ENCODE data around the gene ATRIP.
"Not testable (repeated sequence)": the region's sequence is repeated elsewhere in the genome, so short reads cannot be mapped to it uniquely, and the experiment has no call there.

Gene ATRIP

GRCh38 chr3:48436855-48437254 lies 9.7 kb upstream of the ATRIP start:
- DNase-seq (ENCODE audit: low read depth in 2 of 2), result no peak

GRCh38 chr3:48437812-48438211 lies 8.7 kb upstream of the ATRIP start:
- no peak for DNase-seq (ENCODE audit: low read depth in 2 of 2)

GRCh38 chr3:48439820-48440589 lies 6.5 kb upstream of the ATRIP start, which contains the start of the genes CCDC51 and TMA7:
TSS of gene CCDC51 (minus strand) at chr3:48440119. CDS start at chr3:48435128, 4,991 bp downstream.
TSS of gene TMA7 (plus strand) at chr3:48440257. CDS start at chr3:48440297, 40 bp downstream.
- DNase-seq (ENCODE audit: low read depth in 2 of 2), result peak; percentile 96 to 98

GRCh38 chr3:48440590-48440958 lies 6.0 kb upstream of the ATRIP start:
- DNase-seq (ENCODE audit: low read depth in 2 of 2), result no peak

- no peak for DNase-seq (ENCODE audit: low read depth in 2 of 2)
Observed at GRCh38 chr3:48441940-48442339, 4.6 kb upstream of the ATRIP start.

GRCh38 chr3:48445277-48445882 lies 1.2 kb upstream of the ATRIP start:
- DNase-seq (ENCODE audit: low read depth in 2 of 2), result no peak

GRCh38 chr3:48446043-48446424 lies 503 bp upstream of the ATRIP start:
- no peak for DNase-seq (ENCODE audit: low read depth in 2 of 2)

- DNase-seq (ENCODE audit: low read depth in 2 of 2), result no peak
Observed at GRCh38 chr3:48451270-48451669, 4.7 kb downstream of the ATRIP start.

- no peak for DNase-seq (ENCODE audit: low read depth in 2 of 2)
Observed at GRCh38 chr3:48456456-48456855, 9.9 kb downstream of the ATRIP start.

GRCh38 chr3:48459331-48459730 lies 12.8 kb downstream of the ATRIP start:
- no peak for DNase-seq (ENCODE audit: low read depth in 2 of 2)

- no peak for DNase-seq (ENCODE audit: low read depth in 2 of 2)
Observed at GRCh38 chr3:48459773-48460516, 13.4 kb downstream of the ATRIP start.

- no peak for DNase-seq (ENCODE audit: low read depth in 2 of 2)
Observed at GRCh38 chr3:48460517-48460902, 14.0 kb downstream of the ATRIP start.

- not testable (repeated sequence) for DNase-seq (ENCODE audit: low read depth in 2 of 2)
Observed at GRCh38 chr3:48461767-48462166, 15.2 kb downstream of the ATRIP start.

GRCh38 chr3:48463703-48464102 lies 17.2 kb downstream of the ATRIP start:
- no peak for DNase-seq (ENCODE audit: low read depth in 2 of 2)

GRCh38 chr3:48464713-48465221 lies 18.2 kb downstream of the ATRIP start:
- no peak for DNase-seq (ENCODE audit: low read depth in 2 of 2)

- DNase-seq (ENCODE audit: low read depth in 2 of 2), result no peak
Observed at GRCh38 chr3:48465237-48465530, 18.6 kb downstream of the ATRIP start.

GRCh38 chr3:48465531-48466378 lies 19.2 kb downstream of the ATRIP start:
- DNase-seq (ENCODE audit: low read depth in 2 of 2), result peak; percentile 57 to 61

- no peak for DNase-seq (ENCODE audit: low read depth in 2 of 2)
Observed at GRCh38 chr3:48466386-48467109, 20.0 kb downstream of the ATRIP start.

- DNase-seq (ENCODE audit: low read depth in 2 of 2), result no peak
Observed at GRCh38 chr3:48467110-48467454, 20.5 kb downstream of the ATRIP start.

GRCh38 chr3:48467473-48468267 lies 21.1 kb downstream of the ATRIP start:
- no peak for DNase-seq (ENCODE audit: low read depth in 2 of 2)
